Breast epithelium (tissue), 3 donors: Measurements from ENCODE around the gene C1QBP.

ENCODE experiments used
- POLR2A ChIP-seq: fragments of 450-650 bp; IDR thresholded peaks from one replicate; pipeline ENCODE4 v1.6.1; 2016; ENCODE audit warnings: antibody characterized with exemption, mild to moderate bottlenecking, moderate library complexity
- POLR2AphosphoS5 ChIP-seq, 3 donors: sonication (generic); formaldehyde crosslinking; IDR thresholded peaks; one replicate each; pipeline ENCODE4 v1.6.1; 2017; ENCODE audit warnings: antibody characterized with exemption in 3 of 3

- TF ChIP-seq POLR2A (no peak), POLR2AphosphoS5 (IDR thresholded peaks at IDR 0.05) (no peak)
These were observed 7.8 kb upstream of the C1QBP start for GRCh38 chr17:5446786-5447185.
